ENCODE measurements around the gene TAF4.
"Not testable (repeated sequence)": the region's sequence is repeated elsewhere in the genome, so short reads cannot be mapped to it uniquely, and the experiment has no call there.

TAF4 gene

DNA sequence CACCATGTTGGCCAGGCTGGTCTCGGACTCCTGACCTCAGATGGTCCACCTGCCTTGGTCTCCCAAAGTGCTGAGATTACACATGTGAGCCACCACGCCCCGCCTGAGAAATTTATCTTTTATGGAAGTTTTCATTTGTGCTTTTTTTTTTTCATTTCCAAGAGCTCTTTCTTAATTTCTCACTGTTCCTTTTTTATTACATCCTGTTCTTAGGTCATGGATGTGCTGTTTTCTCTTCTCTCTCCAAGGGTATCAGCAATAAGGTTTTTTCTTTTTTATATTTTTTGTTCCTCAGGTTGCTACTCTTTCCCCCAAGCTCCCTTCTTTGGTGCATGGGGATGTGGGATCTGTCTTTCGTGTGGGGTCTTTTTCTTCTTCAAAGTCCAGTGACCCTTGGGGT is 35.4 kb upstream of the TAF4 start:
- Histone ChIP-seq H3K4me1 (peaks cover 0 to 23% (median 15%) of the 10 kb centered on the region in 10 experiments; a peak in 15 of 20 replicates), H3K9ac (no peak overlapping the region), H3K36me3 (peaks cover 0 to 3% (median 0%) of the 10 kb centered on the region in 11 experiments; a peak in 2 of 22 replicates), H3K4me3 (no peak overlapping the region), H3K4me2 (no peak overlapping the region), H3K9me3 (replicated peaks in 1 of 11) (peaks cover 62 to 90% (median 73%) of the 10 kb centered on the region in 11 experiments), H3K27ac (no peak overlapping the region), H4K20me1 (no peaks in the 10 kb centered on the region), H3K27me3 (no peaks in the 10 kb centered on the region)
- no peak for TF ChIP-seq Cebpa-rat (IDR thresholded peaks at IDR 0.05)

GRCh38 chr20:62097881-62098407 is 32.3 kb upstream of the TAF4 start:
- Histone ChIP-seq H3K36me3 (peaks cover 0 to 3% (median 0%) of the 10 kb centered on the region in 11 experiments; a peak in 2 of 22 replicates), H3K27me3 (no peaks in the 10 kb centered on the region), H3K27ac (no peak overlapping the region), H3K9ac (no peak overlapping the region), H3K4me3 (no peak overlapping the region), H4K20me1 (no peaks in the 10 kb centered on the region), H3K4me1 (peaks cover 0 to 23% (median 15%) of the 10 kb centered on the region in 10 experiments; a peak in 15 of 20 replicates), H3K4me2 (peak overlapping the region in 7 of 11 experiments; percentile 10 to 72 (median 51); a peak in 7 of 22 replicates), H3K9me3 (replicated peaks in 1 of 11) (peaks cover 39 to 84% (median 55%) of the 10 kb centered on the region in 11 experiments)
- TF ChIP-seq Cebpa-rat (IDR thresholded peaks at IDR 0.05): no peak

DNA sequence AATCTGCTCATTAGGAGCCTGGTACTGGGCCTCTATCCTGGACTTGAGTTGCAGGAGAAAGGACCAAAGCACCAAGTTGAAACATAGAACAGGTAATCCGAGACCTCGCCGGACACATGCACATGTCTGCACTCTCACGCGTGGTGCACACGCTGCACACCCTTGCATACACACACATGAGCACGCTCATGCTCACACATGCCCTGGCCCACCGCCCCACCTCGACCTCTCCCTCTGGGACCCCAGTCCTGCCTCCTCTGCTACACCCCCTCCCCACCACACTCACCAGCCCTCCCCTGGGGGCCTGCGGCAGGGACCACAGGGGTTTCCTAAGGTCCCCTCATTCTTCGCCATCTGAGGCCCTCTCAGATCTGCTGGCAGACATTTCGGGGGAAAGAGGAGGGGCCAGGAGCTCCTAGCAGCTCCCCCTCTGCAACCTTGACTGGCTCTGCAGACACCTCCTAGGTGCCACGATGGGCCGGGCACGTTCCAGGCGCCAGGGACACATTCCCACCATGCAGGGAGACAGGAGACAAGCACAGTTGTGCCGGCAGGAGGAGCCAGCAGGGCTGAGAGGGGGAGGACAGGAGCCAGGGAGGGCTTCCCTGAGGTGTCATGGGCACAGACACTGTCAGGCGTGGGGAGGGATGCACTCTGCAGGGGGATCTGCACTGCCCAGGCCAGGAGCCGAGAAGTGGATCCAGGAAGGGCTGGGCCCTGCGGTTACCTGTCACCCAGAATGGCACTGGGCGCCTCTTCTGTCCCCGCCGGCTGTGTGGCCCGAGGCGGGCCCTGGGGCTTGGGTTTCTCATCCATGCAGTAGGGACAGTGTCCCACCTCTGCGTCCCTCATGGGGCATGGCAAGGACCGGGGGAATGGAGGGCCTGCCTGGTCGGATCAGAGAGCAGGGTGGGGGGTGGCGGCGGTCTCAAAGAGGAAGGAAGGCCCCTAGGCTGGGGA is 31.0 kb upstream of the TAF4 start:
- no peaks in the 10 kb centered on the region for H3K27me3 ChIP-seq
- no peak for TF ChIP-seq Cebpa-rat (IDR thresholded peaks at IDR 0.05)

GRCh38 chr20:62089393-62089792 is 23.7 kb upstream of the TAF4 start:
- Histone ChIP-seq H3K4me1 (no peaks in the 10 kb centered on the region), H4K20me1 (no peaks in the 10 kb centered on the region), H3K27ac (no peak overlapping the region), H3K9me3 (replicated peaks in 1 of 11) (peaks cover 12 to 35% (median 26%) of the 10 kb centered on the region in 11 experiments; a peak in 19 of 22 replicates), H3K36me3 (no peaks in the 10 kb centered on the region), H3K4me3 (no peak overlapping the region), H3K27me3 (no peaks in the 10 kb centered on the region), H3K9ac (no peak overlapping the region), H3K4me2 (no peak overlapping the region)
- no peak for TF ChIP-seq Cebpa-rat (IDR thresholded peaks at IDR 0.05)

More for the DNA sequence above, 31.0 kb upstream of the TAF4 start:
- Histone ChIP-seq H3K4me1 (peaks cover 0 to 19% (median 14%) of the 10 kb centered on the region in 10 experiments; a peak in 14 of 20 replicates), H3K4me3 (no peak overlapping the region), H3K27ac (no peak overlapping the region), H3K36me3 (peaks cover 0 to under 1% (median 0%) of the 10 kb centered on the region in 11 experiments; a peak in 2 of 22 replicates), H3K9me3 (replicated peaks in 1 of 11) (peaks cover 34 to 84% (median 53%) of the 10 kb centered on the region in 11 experiments), H3K9ac (0 out of 22 replicates have a peak overlapping the region, but pooled peaks of 2 of the 11 experiments have one; percentile 3 to 18), H4K20me1 (no peaks in the 10 kb centered on the region), H3K4me2 (peak overlapping the region in 8 of 11 experiments; percentile 39 to 72 (median 60); a peak in 17 of 22 replicates)

DNA sequence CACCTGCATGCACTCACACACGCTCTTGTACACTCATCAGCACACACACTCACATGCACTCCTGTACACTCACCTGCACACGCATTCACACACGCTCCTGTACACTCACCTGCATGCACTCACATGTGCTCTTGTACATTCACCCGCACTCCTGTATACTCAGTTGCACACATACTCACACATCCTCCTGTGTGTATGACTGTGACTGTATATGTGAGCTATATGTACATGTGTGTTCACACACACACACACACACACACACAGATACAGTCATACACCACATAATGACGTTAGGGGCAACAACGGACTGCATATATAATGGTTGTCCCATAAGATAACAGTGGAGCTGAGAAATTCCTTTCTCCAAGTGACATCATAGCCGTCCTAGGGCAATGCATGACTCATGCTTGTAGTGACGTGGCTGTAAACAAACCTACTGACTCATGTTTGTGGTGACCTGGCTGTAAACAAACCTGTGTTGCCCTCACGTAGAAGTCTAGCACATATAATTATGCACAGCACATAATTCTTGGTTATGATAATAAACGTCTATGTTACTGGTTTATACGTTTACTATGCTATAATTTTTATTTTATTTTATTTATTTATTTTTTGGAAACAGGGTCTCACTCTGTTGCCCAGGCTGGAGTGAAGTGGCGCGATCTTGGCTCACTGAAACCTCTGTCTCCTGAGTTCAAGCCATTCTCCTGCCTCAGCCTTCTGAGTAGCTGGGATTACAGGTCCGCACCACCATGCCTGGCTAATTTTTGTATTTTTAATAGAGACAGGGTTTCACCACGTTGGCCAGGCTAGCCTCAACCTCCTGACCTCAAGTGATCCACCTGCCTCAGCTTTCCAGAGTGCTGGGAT is 22.8 kb upstream of the TAF4 start:
- H3K9me3 ChIP-seq (replicated peaks in 1 of 11): peaks cover 10 to 27% (median 21%) of the 10 kb centered on the region in 11 experiments; a peak in 19 of 22 replicates
- no peaks in the 10 kb centered on the region for H3K27me3 ChIP-seq
- no peak overlapping the region for H3K27ac ChIP-seq
- H3K9ac ChIP-seq: no peak overlapping the region
- no peak overlapping the region for H3K4me2 ChIP-seq
- H3K4me3 ChIP-seq: no peak overlapping the region
- no peak for TF ChIP-seq Cebpa-rat (IDR thresholded peaks at IDR 0.05)
- no peaks in the 10 kb centered on the region for H3K36me3 ChIP-seq
- H3K4me1 ChIP-seq: no peaks in the 10 kb centered on the region
- H4K20me1 ChIP-seq: no peaks in the 10 kb centered on the region

DNA sequence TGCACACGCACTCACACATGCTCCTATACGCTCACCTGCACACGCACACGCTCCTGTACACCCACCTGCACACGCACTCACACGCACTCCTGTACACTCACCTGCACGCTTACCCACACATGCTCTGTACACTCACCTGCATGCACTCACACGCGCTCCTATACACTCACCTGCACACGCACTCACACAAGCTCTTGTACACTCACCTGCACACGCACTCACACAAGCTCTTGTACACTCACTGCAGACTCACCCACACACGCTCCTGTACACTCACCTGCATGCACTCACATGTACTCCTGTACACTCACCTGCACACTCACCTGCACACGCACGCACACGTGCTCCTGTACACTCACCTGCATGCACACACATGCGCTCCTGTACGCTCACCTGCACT is 22.0 kb upstream of the TAF4 start:
- no peaks in the 10 kb centered on the region for H3K4me1 ChIP-seq
- no peak overlapping the region for H3K27ac ChIP-seq
- no peaks in the 10 kb centered on the region for H4K20me1 ChIP-seq
- no peaks in the 10 kb centered on the region for H3K27me3 ChIP-seq
- H3K4me2 ChIP-seq: no peak overlapping the region
- no peak overlapping the region for H3K9ac ChIP-seq
- H3K9me3 ChIP-seq (replicated peaks in 1 of 11): peaks cover under 1 to 18% (median 12%) of the 10 kb centered on the region in 11 experiments; a peak in 15 of 22 replicates
- TF ChIP-seq Cebpa-rat (IDR thresholded peaks at IDR 0.05): no peak
- no peaks in the 10 kb centered on the region for H3K36me3 ChIP-seq
- no peak overlapping the region for H3K4me3 ChIP-seq

- no peak for TF ChIP-seq Cebpa-rat (IDR thresholded peaks at IDR 0.05)
- Histone ChIP-seq H3K36me3 (no peaks in the 10 kb centered on the region), H3K27me3 (no peaks in the 10 kb centered on the region), H3K4me2 (no peak overlapping the region), H3K9me3 (replicated peaks in 1 of 11) (peaks cover 0 to 16% (median 10%) of the 10 kb centered on the region in 11 experiments; a peak in 12 of 22 replicates), H4K20me1 (no peaks in the 10 kb centered on the region), H3K27ac (no peak overlapping the region), H3K4me3 (no peak overlapping the region), H3K9ac (no peak overlapping the region), H3K4me1 (0 out of 20 replicates have a peak, but pooled peaks cover 0 to 3% (median 0%) of the 10 kb centered on the region in 10 experiments)
Observed at GRCh38 chr20:62087227-62087626, 21.5 kb upstream of the TAF4 start.

DNA sequence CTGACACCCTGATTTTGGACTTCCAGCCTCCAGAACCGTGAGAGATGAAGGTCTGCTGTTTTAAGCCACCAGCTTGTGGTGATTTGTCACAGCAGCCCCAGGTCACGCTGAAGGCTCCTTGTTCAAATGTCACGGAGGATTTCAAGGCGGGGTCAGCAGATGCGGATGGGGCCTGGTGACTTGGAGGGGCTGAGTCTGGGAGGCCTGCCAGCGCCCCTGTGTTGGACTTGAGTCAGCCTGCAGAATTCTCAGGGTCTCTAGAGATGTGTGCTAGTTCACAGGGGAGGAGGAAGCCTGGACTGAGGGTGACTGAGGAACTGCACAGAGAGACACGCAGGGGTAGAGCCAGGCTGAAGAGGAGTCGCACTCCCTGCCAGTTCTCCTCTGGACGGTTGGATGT is 19.5 kb upstream of the TAF4 start:
- no peak for TF ChIP-seq Cebpa-rat (IDR thresholded peaks at IDR 0.05)
- H3K27me3 ChIP-seq: no peaks in the 10 kb centered on the region

GRCh38 chr20:62084224-62084623 is 18.5 kb upstream of the TAF4 start:
- not testable (repeated sequence) for H3K4me1 ChIP-seq, H3K4me2 ChIP-seq, H3K9ac ChIP-seq, H3K27ac ChIP-seq, H4K20me1 ChIP-seq, H3K27me3 ChIP-seq, H3K4me3 ChIP-seq, H3K36me3 ChIP-seq
- H3K9me3 ChIP-seq (replicated peaks in 1 of 11): peaks cover 3 to 25% (median 19%) of the 10 kb centered on the region in 11 experiments

More for the DNA sequence above, 19.5 kb upstream of the TAF4 start:
- H3K9ac ChIP-seq: no peak overlapping the region
- H3K36me3 ChIP-seq: no peaks in the 10 kb centered on the region
- H3K4me3 ChIP-seq: no peak overlapping the region
- no peaks in the 10 kb centered on the region for H4K20me1 ChIP-seq
- no peak overlapping the region for H3K27ac ChIP-seq
- H3K4me1 ChIP-seq: 0 out of 20 replicates have a peak, but pooled peaks cover 0 to 4% (median 0%) of the 10 kb centered on the region in 10 experiments
- peaks cover 0 to 21% (median 16%) of the 10 kb centered on the region in 11 experiments; a peak in 18 of 22 replicates for H3K9me3 ChIP-seq (replicated peaks in 1 of 11)
- no peak overlapping the region for H3K4me2 ChIP-seq

Measured in BLaER1 treated with 17β-estradiol and CSF1 and Interleukin-3, amounts not matched to agents 10 nM and 100 nM (cell line).